GM19351 (cell line): ENCODE results near the gene TTLL11.

ENCODE experiments used
- ATAC-seq: cut with Tn5 transposase; IDR thresholded peaks from one replicate; pipeline ENCODE4 v1.9.1; 2021; ENCODE audit warnings: mild to moderate bottlenecking, moderate library complexity; ENCODE audit not compliant: unreplicated experiment

TTLL11 gene

GRCh38 chr9:121838746-121839669, 254.1 kb downstream of the TTLL11 start:
- no peak for ATAC-seq

DNA sequence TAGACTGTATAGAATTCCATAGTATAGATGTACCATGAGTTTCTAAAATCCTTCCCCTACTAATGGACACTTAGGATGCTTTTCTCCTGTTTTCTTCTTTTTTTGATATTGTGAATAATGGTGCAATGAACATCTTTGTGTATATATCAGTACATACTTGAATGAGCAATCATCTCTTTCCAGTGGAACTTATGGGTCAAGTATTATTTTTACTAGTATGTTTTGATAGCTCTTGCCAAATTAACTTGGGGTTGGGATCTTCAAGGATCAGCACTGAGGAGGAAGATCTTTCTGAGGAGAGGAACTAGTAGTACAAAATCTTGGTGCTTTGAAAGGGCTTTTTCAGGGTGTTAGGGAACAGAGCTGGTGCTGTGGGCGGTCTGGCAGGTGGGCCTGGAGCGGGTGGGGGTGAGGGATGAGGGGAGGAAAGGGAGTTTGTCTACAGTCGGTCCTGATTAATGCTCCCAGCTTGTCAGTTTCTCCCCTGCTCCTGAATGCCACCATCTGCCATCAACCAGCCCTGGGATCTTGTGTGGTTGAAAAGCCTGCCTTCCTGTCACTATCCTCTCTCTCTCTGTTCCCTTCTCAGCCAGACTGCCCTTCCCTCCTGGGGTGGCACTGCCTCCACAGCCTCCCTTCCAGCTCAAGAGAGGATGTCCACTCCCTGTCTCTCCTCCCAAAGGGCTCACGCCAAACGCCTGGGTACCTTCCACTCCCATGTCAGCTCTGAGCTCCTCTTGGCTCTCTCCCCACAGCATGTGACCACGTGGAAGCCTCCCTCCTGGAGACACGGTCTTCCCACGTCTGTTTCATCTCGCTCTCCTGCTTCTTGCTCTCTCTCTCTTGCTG, 255.8 kb downstream of the TTLL11 start:
- no peak for ATAC-seq

GRCh38 chr9:121836366-121836885, 256.7 kb downstream of the TTLL11 start:
- no peak for ATAC-seq

DNA sequence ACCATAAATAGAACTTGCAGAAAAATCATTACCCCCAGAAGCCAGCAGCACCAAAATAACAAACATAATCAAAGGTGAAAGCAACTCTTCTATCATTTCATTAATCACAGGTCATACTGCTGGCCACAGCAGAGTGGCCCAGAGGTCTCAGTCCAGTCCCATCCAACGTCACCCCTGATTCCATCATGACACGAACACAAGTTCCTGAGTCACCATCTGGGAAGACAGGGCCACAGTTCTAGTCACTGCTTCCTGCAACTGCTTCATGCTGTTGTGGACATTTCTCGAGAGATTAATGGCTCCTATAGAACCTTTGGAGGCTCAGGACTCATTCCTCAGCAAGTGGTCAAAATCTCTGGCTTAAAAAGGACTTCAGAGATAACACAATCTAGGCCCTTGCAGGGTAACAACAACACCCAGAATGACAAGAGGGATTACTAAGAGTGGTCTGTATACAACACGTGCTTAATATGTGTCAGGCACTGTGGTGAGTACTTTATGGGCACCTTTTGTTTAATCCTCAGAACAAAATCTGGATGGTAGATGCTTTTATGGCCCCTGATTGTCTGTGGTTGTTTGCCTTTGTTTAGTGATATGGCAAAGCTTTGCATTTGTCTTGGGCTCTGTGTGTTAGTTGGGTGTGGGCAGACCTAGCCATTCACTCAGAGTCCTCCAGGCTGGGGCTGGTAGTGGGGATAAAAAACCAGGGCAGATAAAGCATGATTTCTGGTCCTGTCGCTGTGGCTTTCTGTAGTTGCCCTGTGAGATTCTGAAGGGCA, 257.3 kb downstream of the TTLL11 start:
- ATAC-seq = no peak

GRCh38 chr9:121833061-121833460, 260.0 kb downstream of the TTLL11 start:
- ATAC-seq = no peak

GRCh38 chr9:121831869-121832268, 261.2 kb downstream of the TTLL11 start:
- ATAC-seq = no peak

- no peak for ATAC-seq
Observed at GRCh38 chr9:121830441-121831140, 262.5 kb downstream of the TTLL11 start.

DNA sequence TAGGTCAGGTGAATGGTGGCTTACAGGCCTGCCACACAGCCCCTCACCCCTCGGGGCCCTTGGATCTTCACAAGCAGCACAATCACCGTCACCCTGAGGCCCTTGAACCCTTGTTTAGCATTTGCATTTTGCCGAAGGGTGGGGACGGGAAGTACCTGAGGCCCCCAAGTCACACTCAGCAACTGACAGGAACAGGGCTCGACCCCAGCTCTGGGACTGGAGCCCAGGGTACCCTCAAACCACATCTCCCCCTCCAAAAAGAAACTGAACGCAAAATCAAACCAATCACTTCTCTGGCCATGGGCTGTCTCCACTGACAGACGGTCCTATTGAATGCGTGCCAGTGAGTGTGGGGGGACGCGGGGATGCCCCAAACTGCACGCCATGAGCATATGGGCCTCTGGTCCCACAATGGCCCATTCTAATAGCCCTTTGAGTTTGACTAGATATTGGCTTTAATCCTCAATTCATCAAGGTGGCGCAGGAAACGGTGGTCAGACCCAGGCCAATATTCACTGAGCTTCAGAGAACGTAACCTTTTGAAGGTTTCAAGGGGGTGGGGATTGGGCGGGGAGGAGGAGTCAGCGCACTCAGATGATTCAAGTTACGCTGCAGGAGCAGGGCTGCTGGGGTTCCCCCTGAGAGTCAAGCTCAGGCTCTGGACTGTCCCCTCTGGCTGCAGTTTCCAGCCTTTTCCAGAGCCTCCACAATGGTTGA, 265.7 kb downstream of the TTLL11 start:
- ATAC-seq = no peak

DNA sequence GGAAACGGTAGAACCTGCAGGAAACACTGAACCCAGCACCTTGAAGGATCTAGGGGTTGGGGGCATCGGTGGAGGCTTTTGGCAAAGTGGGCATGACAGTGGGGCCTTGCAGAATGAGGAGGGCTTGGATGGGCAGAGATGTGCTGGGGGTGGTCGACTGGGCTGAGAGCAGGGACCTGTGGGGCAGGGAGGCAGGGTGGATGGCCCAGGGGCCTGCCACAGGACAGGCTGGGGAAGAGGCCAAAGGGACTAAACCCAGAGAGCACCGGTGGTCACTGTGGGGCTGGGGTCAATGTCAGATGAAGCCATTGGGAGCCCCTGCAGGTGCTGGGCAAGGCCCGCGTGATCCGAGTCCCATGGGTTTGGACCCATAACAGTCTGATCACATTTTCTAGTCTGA, 266.4 kb downstream of the TTLL11 start:
- no peak for ATAC-seq

DNA sequence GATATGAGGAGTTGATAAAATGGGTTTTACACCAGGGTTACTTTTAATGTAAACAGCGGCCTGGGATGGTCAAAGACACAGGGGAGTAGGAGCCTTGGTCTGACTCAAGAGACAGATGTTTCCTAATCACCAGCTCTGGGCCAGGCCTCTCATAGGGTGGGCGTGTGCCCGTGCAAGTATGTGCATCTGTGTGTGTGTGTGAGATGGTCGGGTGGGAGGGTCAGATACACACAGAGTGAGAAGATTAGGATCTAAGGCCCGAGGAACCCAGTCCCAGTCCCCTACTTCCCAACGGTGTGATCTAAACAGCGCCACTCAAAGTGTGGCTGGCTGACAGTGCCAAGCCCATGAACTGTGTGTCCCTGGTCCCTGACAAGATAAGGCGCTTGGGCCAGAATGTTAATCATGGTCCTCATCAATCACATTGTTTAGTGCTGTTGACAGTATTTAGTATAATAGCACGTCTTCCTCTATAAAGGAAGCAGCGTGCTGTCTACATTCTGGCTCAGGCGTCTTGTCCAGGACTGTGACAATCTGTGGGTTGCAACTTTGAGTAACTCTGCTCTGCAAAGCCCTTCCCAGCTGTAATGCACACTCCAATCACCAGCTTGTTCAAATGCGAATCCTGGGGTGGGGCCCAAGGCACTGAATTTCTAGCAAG, 267.9 kb downstream of the TTLL11 start:
- no peak for ATAC-seq

- ATAC-seq = no peak
Observed at GRCh38 chr9:121824651-121825030, 268.5 kb downstream of the TTLL11 start.

- no peak for ATAC-seq
Observed at GRCh38 chr9:121823451-121824169, 269.5 kb downstream of the TTLL11 start.

DNA sequence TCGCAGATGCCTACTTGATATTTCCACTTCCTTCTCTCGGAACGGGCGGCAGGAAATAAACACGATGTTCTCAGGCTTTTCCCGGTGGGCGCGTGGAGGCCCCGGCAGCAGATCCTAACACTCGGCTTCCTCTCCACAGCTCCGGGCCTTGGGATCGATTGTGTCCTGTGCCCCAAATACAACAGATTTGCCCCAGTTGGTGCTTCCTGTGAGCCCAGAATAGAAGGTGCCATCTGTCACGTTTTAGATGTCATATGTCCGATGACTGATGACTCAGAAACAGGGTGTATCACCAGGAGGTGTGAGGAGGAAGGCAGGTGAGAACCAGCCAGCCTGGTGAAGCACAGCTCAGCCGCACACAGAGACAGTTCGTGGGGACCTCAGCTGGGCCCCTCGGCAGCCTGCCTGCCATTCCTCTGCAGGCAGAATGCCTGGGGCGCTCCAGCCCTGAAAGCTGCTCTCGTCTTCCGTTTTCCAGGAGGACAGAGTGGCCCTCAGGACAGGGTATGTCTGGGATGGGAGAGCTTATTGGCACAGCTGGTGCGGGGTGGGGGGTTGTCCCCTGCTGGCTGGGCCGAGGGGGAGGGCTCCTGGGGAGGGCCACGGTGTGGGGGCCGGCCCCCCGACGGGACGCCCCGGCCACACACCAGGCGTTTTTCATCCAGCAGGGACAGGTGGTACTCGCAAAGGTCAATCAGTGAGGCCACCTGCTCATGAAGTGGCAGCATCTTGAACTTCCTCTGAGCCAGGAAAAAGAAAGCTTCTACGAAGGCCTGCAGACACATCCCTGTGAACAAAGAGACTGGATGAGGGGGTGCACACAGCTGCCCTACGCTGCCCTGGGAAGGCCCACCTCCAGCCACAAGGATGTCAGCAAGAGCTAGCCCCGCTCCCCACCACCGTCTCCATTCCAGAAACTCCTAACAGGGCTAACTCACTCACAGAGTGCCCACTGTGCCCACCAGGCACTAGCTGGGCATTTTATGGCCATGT, 270.7 kb downstream of the TTLL11 start:
- no peak for ATAC-seq

GRCh38 chr9:121821326-121821725, 271.8 kb downstream of the TTLL11 start:
- ATAC-seq = no peak

- no peak for ATAC-seq
Observed at GRCh38 chr9:121820286-121821005, 272.7 kb downstream of the TTLL11 start.

GRCh38 chr9:121819428-121820231, 273.5 kb downstream of the TTLL11 start:
- no peak for ATAC-seq
